Neural cell (in vitro differentiated cells): ENCODE results near the gene IL17B. TPM values are rescaled to one million over a fixed set of nuclear protein-coding genes. Genes with fewer than 3 reads are reported as not detected.

Experiments
- H2AFZ ChIP-seq: fragments of 200-600, 300-800 bp; sonication (generic), shearing (Covaris generic); 2 replicates; pipeline ENCODE4 v1.6.0; 2014; ENCODE audit warnings: low read depth, mild to moderate bottlenecking, antibody characterized with exemption, low read length, moderate library complexity
- H3F3A ChIP-seq: fragments of 200-600 bp; shearing (Covaris generic); 2 replicates; pipeline ENCODE4 v1.6.1; 2016; ENCODE audit warnings: mild to moderate bottlenecking, moderate library complexity, mixed read lengths, antibody characterized with exemption, low read length; ENCODE audit not compliant: insufficient read depth, poor library complexity, severe bottlenecking
- H3K27ac ChIP-seq: fragments of 200-600, 300-800 bp; sonication (generic), shearing (Covaris generic); 2 replicates; pipeline ENCODE4 v1.5.1; 2014; ENCODE audit warnings: mild to moderate bottlenecking, low read length, moderate library complexity
- H3K27me3 ChIP-seq: fragments of 300-800, 200-600 bp; sonication (generic), shearing (Covaris generic); 2 replicates; pipeline ENCODE4 v1.6.0; 2014; ENCODE audit warnings: mild to moderate bottlenecking, low read depth, low read length, moderate library complexity; ENCODE audit not compliant: insufficient read depth
- H3K36me3 ChIP-seq: fragments of 300-800, 200-600 bp; sonication (generic), shearing (Covaris generic); 2 replicates; pipeline ENCODE4 v1.5.1; 2014; ENCODE audit warnings: mild to moderate bottlenecking, antibody characterized with exemption, low read length, moderate library complexity; ENCODE audit not compliant: insufficient read depth
- H3K4me2 ChIP-seq: fragments of 300-800, 200-600 bp; sonication (generic), shearing (Covaris generic); 2 replicates; pipeline ENCODE4 v1.6.0; 2014; ENCODE audit warnings: mild to moderate bottlenecking, low read length
- H3K4me3 ChIP-seq: fragments of 300-800, 200-600 bp; sonication (generic), shearing (Covaris generic); 2 replicates; pipeline ENCODE4 v1.5.1; 2014; ENCODE audit warnings: mild to moderate bottlenecking, low read length, moderate library complexity
- H3K79me2 ChIP-seq: fragments of 200-600 bp; shearing (Covaris generic); replicated peaks from 2 replicates; pipeline ENCODE4 v1.6.0; 2014; ENCODE audit warnings: mild to moderate bottlenecking, low read length, moderate library complexity; ENCODE audit not compliant: insufficient read depth
- H3K9ac ChIP-seq: fragments of 300-800, 200-600 bp; sonication (generic), shearing (Covaris generic); 2 replicates; pipeline ENCODE4 v1.6.1; 2016; ENCODE audit warnings: mild to moderate bottlenecking, low read length, mixed read lengths
- H3K9me2 ChIP-seq: fragments of 200-600 bp; shearing (Covaris generic); 2 replicates; pipeline ENCODE4 v1.6.1; 2016; ENCODE audit warnings: mild to moderate bottlenecking, low read length, mixed read lengths; ENCODE audit not compliant: insufficient read depth
- H3K9me3 ChIP-seq: fragments of 200-600, 300-800 bp; sonication (generic), shearing (Covaris generic); 2 replicates; pipeline ENCODE4 v1.6.1; 2016; ENCODE audit warnings: mild to moderate bottlenecking, mixed run types, low read length, moderate library complexity, mixed read lengths
- H4K20me1 ChIP-seq: fragments of 200-600 bp; shearing (Covaris generic); 2 replicates; pipeline ENCODE4 v1.6.1; 2016; ENCODE audit warnings: mild to moderate bottlenecking, mixed run types; ENCODE audit not compliant: insufficient read depth
- CTCF ChIP-seq: fragments of 450-650 bp; IDR thresholded peaks from 2 replicates; pipeline ENCODE4 v1.5.1; 2014; ENCODE audit warnings: antibody characterized with exemption, mild to moderate bottlenecking, moderate library complexity; ENCODE audit not compliant: poor library complexity, severe bottlenecking
- EP300 ChIP-seq: fragments of 450-650 bp; conservative IDR thresholded peaks from 2 replicates; pipeline ENCODE4 v1.6.1; 2014; ENCODE audit warnings: antibody characterized with exemption, mild to moderate bottlenecking, moderate library complexity; ENCODE audit not compliant: poor library complexity, severe bottlenecking
- EZH2 ChIP-seq: fragments of 200-600, 300-800 bp; shearing (Covaris generic), sonication (generic); IDR thresholded peaks from 2 replicates; pipeline ENCODE4 v1.6.1; 2014; ENCODE audit warnings: antibody characterized with exemption, low read length, borderline replicate concordance, mild to moderate bottlenecking; ENCODE audit not compliant: insufficient read depth, poor library complexity, severe bottlenecking
- MXI1 ChIP-seq: fragments of 450-650 bp; conservative IDR thresholded peaks from 2 replicates; pipeline ENCODE4 v1.6.1; 2014; ENCODE audit warnings: antibody characterized with exemption, mild to moderate bottlenecking; ENCODE audit not compliant: poor library complexity, severe bottlenecking
- POLR2AphosphoS5 ChIP-seq: IDR thresholded peaks from 2 replicates; pipeline ENCODE4 v1.6.1; 2012
- RAD21 ChIP-seq: fragments of 450-650 bp; conservative IDR thresholded peaks from 2 replicates; pipeline ENCODE4 v1.6.1; 2014; ENCODE audit warnings: antibody characterized with exemption, mild to moderate bottlenecking, moderate library complexity
- REST ChIP-seq: IDR thresholded peaks from 2 replicates; pipeline ENCODE4 v1.6.1; 2012; ENCODE audit warnings: borderline replicate concordance
- SMC3 ChIP-seq: fragments of 450-650 bp; conservative IDR thresholded peaks from 2 replicates; pipeline ENCODE4 v1.6.1; 2014; ENCODE audit warnings: antibody characterized with exemption, mild to moderate bottlenecking, moderate library complexity; ENCODE audit not compliant: poor library complexity
- TAF1 ChIP-seq: IDR thresholded peaks from 2 replicates; pipeline ENCODE4 v1.6.1; 2012; ENCODE audit warnings: low read depth
- polyA plus RNA-seq: library from polyadenylated mRNA; depleted of rRNA; stranded (reverse); fragments of >200 nt; gene quantifications from 2 replicates; pipeline ENCODE4 v1.2.3, GENCODE V29; 2014

The IL17B gene
- polyA plus RNA-seq, 1 donor from 2014 or later = not detected

- H3K27me3 ChIP-seq = no peaks in the 10 kb centered on the region
- no peak overlapping the region for H2AFZ ChIP-seq
- H4K20me1 ChIP-seq = no peaks in the 10 kb centered on the region
- TF ChIP-seq MXI1 (no peak), TAF1 (no peak), CTCF (no peak), SMC3 (no peak), POLR2AphosphoS5 (no peak), EZH2 (no peak), EP300 (no peak)
- H3F3A ChIP-seq = no peaks in the 10 kb centered on the region
- H3K36me3 ChIP-seq = no peaks in the 10 kb centered on the region
- no peaks in the 10 kb centered on the region for H3K9me3 ChIP-seq
- no peak overlapping the region for H3K4me2 ChIP-seq
- H3K4me3 ChIP-seq = no peak overlapping the region
- no peak overlapping the region for H3K9ac ChIP-seq
- H3K27ac ChIP-seq = no peak overlapping the region
- no peaks in the 10 kb centered on the region for H3K79me2 ChIP-seq
- H3K9me2 ChIP-seq = no peaks in the 10 kb centered on the region
These were observed 26.6 kb upstream of the IL17B start for GRCh38 chr5:149405550-149406202.

- Histone ChIP-seq H3K79me2 (no peaks in the 10 kb centered on the region), H3F3A (no peaks in the 10 kb centered on the region), H3K36me3 (no peaks in the 10 kb centered on the region), H3K27ac (no peak overlapping the region), H3K9me2 (no peaks in the 10 kb centered on the region), H3K27me3 (no peaks in the 10 kb centered on the region), H3K4me2 (no peak overlapping the region), H4K20me1 (no peaks in the 10 kb centered on the region), H3K4me3 (no peak overlapping the region), H2AFZ (no peak overlapping the region), H3K9ac (no peak overlapping the region), H3K9me3 (no peaks in the 10 kb centered on the region)
- TF ChIP-seq POLR2AphosphoS5 (no peak), MXI1 (no peak), EZH2 (no peak), EP300 (no peak), SMC3 (no peak), TAF1 (no peak), CTCF (no peak), REST (no peak), RAD21 (no peak)
These were observed 25.9 kb upstream of the IL17B start for GRCh38 chr5:149404746-149405549.
